ENCODE measurements around the gene C9orf50. TPM values are rescaled to one million over a fixed set of nuclear protein-coding genes. Genes with fewer than 3 reads are reported as not detected.

The C9orf50 gene
- total RNA-seq: 0.12 TPM in 1 of 2 replicates, not detected in the other

GRCh38 chr9:129620669-129621295 lies at the start of gene C9orf50:
C9orf50 (minus strand) TSS chr9:129621101; CDS start chr9:129620574, 527 bp downstream.

GRCh38 chr9:129665389-129665775 lies 44.5 kb upstream of the C9orf50 start, which contains the start of gene PRRX2:
PRRX2 (plus strand) TSS chr9:129665647; CDS start chr9:129665868, 221 bp downstream.

GRCh38 chr9:129641750-129642585 lies 21.1 kb upstream of the C9orf50 start, which contains the start of gene ASB6:
ASB6 (minus strand) TSS chr9:129642151; CDS start chr9:129641999, 152 bp downstream.

GRCh38 chr9:129626079-129626624 lies 5.3 kb upstream of the C9orf50 start, which contains the start of gene NTMT1:
NTMT1 (plus strand) TSS chr9:129626163; CDS start chr9:129632704, 6,541 bp downstream.

Other genes with a start within 250 kb of the C9orf50 start
- 17.6 and 27.1 TPM in 2 replicates for gene NTMT1, start 5.1 kb upstream of the C9orf50 start, total RNA-seq
- gene ASB6, start 21.1 kb upstream of the C9orf50 start, total RNA-seq: 10.4 and 11.4 TPM in 2 replicates
- gene PRRX2, start 44.5 kb upstream of the C9orf50 start, total RNA-seq: 6.5 and 11.9 TPM in 2 replicates
- gene PTGES, start 131.9 kb upstream of the C9orf50 start, total RNA-seq: 7.4 and 8.9 TPM in 2 replicates
- 22.7 and 28.6 TPM in 2 replicates for gene TOR1B, start 182.1 kb upstream of the C9orf50 start, total RNA-seq
- 27.5 and 32.2 TPM in 2 replicates for gene TOR1A, start 203.0 kb upstream of the C9orf50 start, total RNA-seq
- 33.4 and 44.5 TPM in 2 replicates for gene C9orf78, start 214.2 kb upstream of the C9orf50 start, total RNA-seq
- gene USP20, start 214.4 kb upstream of the C9orf50 start, total RNA-seq: 11.1 and 17.2 TPM in 2 replicates

Data from cardiac ventricle fibroblast (primary cell).